Mucosa of descending colon (tissue), 3 donors: Measurements from ENCODE around the gene RNF8. TPM values are rescaled to one million over a fixed set of nuclear protein-coding genes. Genes with fewer than 3 reads are reported as not detected.
"Not testable (repeated sequence)": the region's sequence is repeated elsewhere in the genome, so short reads cannot be mapped to it uniquely, and the experiment has no call there.

Experiments used
- ATAC-seq: fragments of 200-7000 bp; cut with Tn5 transposase; one replicate; pipeline ENCODE4 v1.9.1; 2020; ENCODE audit warnings: mild to moderate bottlenecking, moderate library complexity
- DNase-seq, 3 donors: peaks; one replicate each; pipeline ENCODE4 v3.0.0-alpha.2; 2020
- H3K36me3 ChIP-seq: fragments of 200-600 bp; one replicate; pipeline ENCODE4 v1.8.0; 2021; ENCODE audit warnings: low read depth, mild to moderate bottlenecking
- H3K4me1 ChIP-seq: fragments of 200-600 bp; one replicate; pipeline ENCODE4 v1.8.0; 2021; ENCODE audit warnings: low read depth, mild to moderate bottlenecking
- H3K4me3 ChIP-seq: fragments of 200-600 bp; one replicate; pipeline ENCODE4 v1.8.0; 2021; ENCODE audit warnings: mild to moderate bottlenecking
- H3K9me3 ChIP-seq: fragments of 200-600 bp; one replicate; pipeline ENCODE4 v1.8.0; 2021; ENCODE audit warnings: mild to moderate bottlenecking
- CTCF ChIP-seq: fragments of 200-600 bp; IDR thresholded peaks from one replicate; pipeline ENCODE4 v1.8.0; 2022; ENCODE audit warnings: antibody characterized with exemption, mild to moderate bottlenecking
- intact Hi-C, 2 donors: fragments of 100-400 bp; cut with DNase I in 1 of 2; cut with micrococcal nuclease in 1 of 2; formaldehyde crosslinking; loops; one replicate each; pipeline versions ENCODE4 v1.11.0 to v1.11.1; 2022; cut with DNase I, micrococcal nuclease
- total RNA-seq, 3 donors: library from RNA; stranded (reverse); fragmentation: NEBNext Ultra II Directional in 2 of 3; extraction: Animal tissue kit (Norgen Biotek cat#: 25700) in 2 of 3; gene quantifications; one replicate each; pipeline versions ENCODE4 v1.2.1 to v1.2.4, GENCODE V29; 2021 to 2023
- donor health status: DM: no; HTN: no; CAD: no; lungs with moderate emphysema.
- donor health status: DM: no; HTN: no; CAD: no.
- donor health status: DM: no; HTN: yes; CAD: no.

RNF8 gene
- total RNA-seq, 3 donors from 2014 or later = 11.2 to 16.3 (median 11.4) TPM

GRCh38 chr6:37338745-37339255, 15.0 kb upstream of the RNF8 start:
- no peak for TF ChIP-seq CTCF
- Histone ChIP-seq H3K4me1 (no peaks in the 10 kb centered on the region), H3K4me3 (no peak overlapping the region), H3K9me3 (no peaks in the 10 kb centered on the region), H3K36me3 (no peaks in the 10 kb centered on the region)
- ATAC-seq (no peak), DNase-seq (no peak)
- intact Hi-C loops = no loop called here

- H3K4me1 ChIP-seq = no peaks in the 10 kb centered on the region
- H3K36me3 ChIP-seq = no peaks in the 10 kb centered on the region
- no peak overlapping the region for H3K4me3 ChIP-seq
- intact Hi-C loops = no loop called here
- TF ChIP-seq CTCF = no peak
- DNase-seq = no peak
- H3K9me3 ChIP-seq = no peaks in the 10 kb centered on the region
- no peak for ATAC-seq
Observed at GRCh38 chr6:37339741-37340638, 13.8 kb upstream of the RNF8 start.

DNA sequence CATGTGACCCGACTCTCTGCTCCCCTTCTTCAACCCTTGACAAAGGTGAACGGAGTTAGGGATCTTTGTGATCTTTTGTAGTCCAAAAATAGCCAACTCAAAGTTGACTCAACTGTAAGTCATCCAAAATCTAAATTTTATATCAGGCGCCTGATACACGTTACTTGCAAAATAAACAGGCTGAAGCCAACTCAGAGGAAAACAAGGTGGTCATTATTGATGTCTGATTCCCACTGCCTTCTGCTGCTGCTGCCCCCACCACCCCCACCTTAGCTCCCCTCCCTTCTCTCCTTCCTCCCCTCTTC, 13.2 kb upstream of the RNF8 start:
- ATAC-seq (no peak), DNase-seq (no peak)
- intact Hi-C loops = no loop called here
- TF ChIP-seq CTCF = no peak
- Histone ChIP-seq H3K4me1 (no peaks in the 10 kb centered on the region), H3K36me3 (no peaks in the 10 kb centered on the region), H3K4me3 (no peak overlapping the region), H3K9me3 (no peaks in the 10 kb centered on the region)

DNA sequence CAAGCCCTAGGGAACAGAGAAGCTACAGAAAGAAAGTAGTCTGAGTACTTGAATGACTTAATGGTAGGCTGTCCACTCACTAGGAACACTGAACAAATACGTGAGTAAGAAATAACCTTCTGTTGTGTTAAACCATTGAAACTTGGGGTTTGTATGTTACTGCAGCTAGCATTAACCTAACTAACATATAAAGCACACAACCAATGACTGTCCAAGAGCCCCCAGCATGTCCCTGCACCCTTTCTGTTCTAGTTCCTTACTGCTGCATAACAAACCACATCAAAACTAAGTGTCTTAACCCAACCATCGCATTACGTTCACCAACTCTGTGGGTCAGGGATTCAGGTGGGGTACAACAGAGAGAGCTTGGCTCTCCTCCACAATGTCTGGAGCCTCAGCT, 10.5 kb upstream of the RNF8 start:
- Histone ChIP-seq H3K4me3 (no peak overlapping the region), H3K4me1 (no peaks in the 10 kb centered on the region), H3K9me3 (no peaks in the 10 kb centered on the region), H3K36me3 (no peaks in the 10 kb centered on the region)
- intact Hi-C loops = no loop called here
- TF ChIP-seq CTCF = no peak
- ATAC-seq (no peak), DNase-seq (no peak)

DNA sequence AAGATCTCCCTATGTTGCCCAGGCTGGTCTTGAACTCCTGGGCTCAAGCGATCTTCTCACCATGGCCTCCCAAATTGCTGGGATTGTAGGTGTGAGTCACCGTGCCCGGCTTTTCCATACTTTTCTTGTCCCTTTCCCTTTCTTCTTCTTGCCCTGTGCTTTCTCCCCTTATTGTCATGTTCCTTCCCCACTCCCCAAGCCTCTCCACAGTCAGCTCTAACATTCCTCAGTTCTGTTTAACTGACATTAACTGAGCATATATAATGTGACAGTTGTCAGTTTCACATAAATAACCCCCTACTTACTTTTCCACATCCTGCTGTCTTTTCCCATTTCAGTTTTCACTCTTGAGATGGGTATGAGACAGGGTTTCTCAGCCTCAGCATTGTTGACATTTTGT, 9.5 kb upstream of the RNF8 start:
- no peak for TF ChIP-seq CTCF
- Histone ChIP-seq H3K4me3 (no peak overlapping the region), H3K36me3 (no peaks in the 10 kb centered on the region), H3K9me3 (no peaks in the 10 kb centered on the region), H3K4me1 (no peaks in the 10 kb centered on the region)
- ATAC-seq (no peak), DNase-seq (no peak)
- intact Hi-C loops = no loop called here

DNA sequence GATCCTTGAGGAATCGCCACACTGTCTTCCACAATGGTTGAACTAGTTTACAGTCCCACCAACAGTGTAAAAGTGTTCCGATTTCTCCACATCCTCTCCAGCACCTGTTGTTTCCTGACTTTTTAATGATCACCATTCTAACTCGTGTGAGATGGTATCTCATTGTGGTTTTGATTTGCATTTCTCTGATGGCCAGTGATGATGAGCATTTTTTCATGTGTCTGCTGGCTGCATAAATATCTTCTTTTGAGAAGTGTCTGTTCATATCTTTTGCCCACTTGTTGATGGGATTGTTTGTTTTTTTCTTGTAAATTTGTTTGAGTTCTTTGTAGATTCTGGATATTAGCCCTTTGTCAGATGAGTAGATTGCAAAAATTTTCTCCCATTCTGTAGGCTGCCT, 8.0 kb upstream of the RNF8 start:
- H3K9me3 ChIP-seq, H3K4me1 ChIP-seq, intact Hi-C loops, H3K36me3 ChIP-seq, H3K4me3 ChIP-seq, DNase-seq, ATAC-seq: not testable (repeated sequence)
